Left renal pelvis (tissue), 4 donors: ENCODE results near the gene IL17RB. TPM values are rescaled to one million over a fixed set of nuclear protein-coding genes. Genes with fewer than 3 reads are reported as not detected.

Experiments used
- DNase-seq, 4 donors: peaks; one replicate each; pipeline ENCODE4 v3.0.0-alpha.2; 2013; ENCODE audit warnings: low read depth in 4 of 4, low spot score in 3 of 4
- polyA plus RNA-seq, 4 donors: library from polyadenylated mRNA; unstranded; fragments of 120-200 nt; gene quantifications; one replicate each; pipeline ENCODE4 v1.2.1, GENCODE V29; 2013; ENCODE audit not compliant: insufficient read length in 4 of 4

The IL17RB gene
- polyA plus RNA-seq, 4 donors = 8.4 to 18.8 (median 14.2) TPM

DNA sequence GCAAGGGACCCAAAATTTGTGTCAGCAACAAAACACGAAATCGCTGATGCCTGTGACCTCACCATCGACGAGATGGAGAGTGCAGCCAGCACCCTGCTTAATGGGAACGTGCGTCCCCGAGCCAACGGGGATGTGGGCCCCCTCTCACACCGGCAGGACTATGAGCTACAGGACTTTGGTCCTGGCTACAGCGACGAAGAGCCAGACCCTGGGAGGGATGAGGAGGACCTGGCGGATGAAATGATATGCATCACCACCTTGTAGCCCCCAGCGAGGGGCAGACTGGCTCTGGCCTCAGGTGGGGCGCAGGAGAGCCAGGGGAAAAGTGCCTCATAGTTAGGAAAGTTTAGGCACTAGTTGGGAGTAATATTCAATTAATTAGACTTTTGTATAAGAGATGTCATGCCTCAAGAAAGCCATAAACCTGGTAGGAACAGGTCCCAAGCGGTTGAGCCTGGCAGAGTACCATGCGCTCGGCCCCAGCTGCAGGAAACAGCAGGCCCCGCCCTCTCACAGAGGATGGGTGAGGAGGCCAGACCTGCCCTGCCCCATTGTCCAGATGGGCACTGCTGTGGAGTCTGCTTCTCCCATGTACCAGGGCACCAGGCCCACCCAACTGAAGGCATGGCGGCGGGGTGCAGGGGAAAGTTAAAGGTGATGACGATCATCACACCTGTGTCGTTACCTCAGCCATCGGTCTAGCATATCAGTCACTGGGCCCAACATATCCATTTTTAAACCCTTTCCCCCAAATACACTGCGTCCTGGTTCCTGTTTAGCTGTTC lies 35.0 kb upstream of the IL17RB start:
- DNase-seq = no peak

DNA sequence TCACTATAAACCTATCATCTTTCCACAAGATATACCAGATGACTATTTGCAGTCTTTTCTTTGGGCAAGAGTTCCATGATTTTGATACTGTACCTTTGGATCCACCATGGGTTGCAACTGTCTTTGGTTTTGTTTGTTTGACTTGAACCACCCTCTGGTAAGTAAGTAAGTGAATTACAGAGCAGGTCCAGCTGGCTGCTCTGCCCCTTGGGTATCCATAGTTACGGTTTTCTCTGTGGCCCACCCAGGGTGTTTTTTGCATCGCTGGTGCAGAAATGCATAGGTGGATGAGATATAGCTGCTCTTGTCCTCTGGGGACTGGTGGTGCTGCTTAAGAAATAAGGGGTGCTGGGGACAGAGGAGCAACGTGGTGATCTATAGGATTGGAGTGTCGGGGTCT lies 33.9 kb upstream of the IL17RB start:
- no peak for DNase-seq

DNA sequence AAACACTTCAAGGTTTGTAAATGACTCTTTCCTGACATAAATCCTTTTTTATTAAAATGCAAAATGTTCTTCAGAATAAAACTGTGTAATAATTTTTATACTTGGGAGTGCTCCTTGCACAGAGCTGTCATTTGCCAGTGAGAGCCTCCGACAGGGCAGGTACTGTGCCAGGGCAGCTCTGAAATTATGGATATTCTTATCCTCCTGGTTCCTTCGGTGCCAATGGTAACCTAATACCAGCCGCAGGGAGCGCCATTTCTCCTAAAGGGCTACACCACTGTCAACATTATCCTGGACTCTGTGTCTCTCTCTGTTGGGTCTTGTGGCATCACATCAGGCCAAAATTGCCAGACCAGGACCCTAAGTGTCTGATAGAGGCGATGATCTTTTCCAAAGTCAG lies 33.1 kb upstream of the IL17RB start:
- DNase-seq = no peak

- DNase-seq = no peak
Observed at GRCh38 chr3:53813876-53814275, 32.5 kb upstream of the IL17RB start.

GRCh38 chr3:53815067-53815466 lies 31.3 kb upstream of the IL17RB start:
- DNase-seq = no peak

DNA sequence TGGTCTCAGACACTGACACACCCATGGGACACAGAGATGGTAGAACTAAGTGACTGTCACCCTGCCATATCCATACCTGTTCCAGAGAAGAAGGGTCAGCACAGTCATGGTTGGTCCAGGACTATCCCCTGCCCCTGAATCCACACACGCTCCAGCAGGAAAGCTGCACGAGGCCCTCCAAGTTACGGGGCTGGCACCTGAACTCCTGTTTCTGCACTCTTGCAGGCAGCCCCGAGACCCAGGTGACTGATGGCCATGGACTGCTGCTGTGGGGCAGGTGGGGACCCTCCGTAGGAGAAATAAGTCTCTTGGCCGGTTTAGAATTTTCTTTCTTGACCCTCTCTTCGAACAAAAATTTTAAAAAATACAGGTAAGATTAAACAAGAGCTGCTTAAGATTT lies 30.7 kb upstream of the IL17RB start:
- no peak for DNase-seq

DNA sequence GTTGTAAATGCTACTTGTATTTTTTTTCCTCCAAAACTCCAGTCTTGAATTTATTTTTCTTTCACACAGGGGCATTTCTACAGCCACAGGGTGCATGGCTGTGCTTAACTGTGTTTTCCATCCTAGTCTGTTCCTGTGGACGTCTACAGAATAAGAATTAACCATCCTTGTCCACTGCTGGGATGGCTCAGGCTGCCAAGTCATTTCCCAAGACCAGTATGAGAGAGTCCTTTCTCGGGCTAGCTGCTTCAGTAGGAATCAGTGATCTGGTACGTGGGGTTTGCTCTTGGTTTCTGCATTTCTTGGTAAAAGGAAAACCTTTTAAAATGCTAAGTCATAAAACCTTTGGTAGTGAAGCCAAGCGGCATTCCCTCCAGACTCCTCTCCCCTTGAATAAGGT lies 29.9 kb upstream of the IL17RB start:
- DNase-seq = no peak

- no peak for DNase-seq
Observed at GRCh38 chr3:53817211-53817610, 29.2 kb upstream of the IL17RB start.

DNA sequence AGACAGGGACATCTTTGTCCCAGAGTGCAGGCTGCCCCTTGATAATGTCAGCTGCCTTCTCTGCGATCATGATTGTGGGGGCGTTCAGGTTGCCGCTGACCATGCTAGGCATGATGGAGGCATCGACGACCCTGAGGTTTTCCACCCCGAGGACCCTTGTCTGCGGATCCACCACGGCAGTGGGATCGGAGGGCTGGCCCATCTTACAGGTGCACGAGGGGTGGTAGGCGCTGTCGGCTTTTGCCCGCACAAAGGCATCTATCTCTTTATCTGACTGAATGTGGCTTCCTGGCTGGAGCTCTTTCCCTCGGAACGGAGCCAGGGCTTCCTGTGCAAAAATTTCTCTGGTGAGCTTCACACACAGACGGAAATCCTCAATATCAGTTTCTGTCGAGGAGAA lies 28.6 kb upstream of the IL17RB start:
- no peak for DNase-seq

- no peak for DNase-seq
Observed at GRCh38 chr3:53818221-53819162, 27.9 kb upstream of the IL17RB start.

DNA sequence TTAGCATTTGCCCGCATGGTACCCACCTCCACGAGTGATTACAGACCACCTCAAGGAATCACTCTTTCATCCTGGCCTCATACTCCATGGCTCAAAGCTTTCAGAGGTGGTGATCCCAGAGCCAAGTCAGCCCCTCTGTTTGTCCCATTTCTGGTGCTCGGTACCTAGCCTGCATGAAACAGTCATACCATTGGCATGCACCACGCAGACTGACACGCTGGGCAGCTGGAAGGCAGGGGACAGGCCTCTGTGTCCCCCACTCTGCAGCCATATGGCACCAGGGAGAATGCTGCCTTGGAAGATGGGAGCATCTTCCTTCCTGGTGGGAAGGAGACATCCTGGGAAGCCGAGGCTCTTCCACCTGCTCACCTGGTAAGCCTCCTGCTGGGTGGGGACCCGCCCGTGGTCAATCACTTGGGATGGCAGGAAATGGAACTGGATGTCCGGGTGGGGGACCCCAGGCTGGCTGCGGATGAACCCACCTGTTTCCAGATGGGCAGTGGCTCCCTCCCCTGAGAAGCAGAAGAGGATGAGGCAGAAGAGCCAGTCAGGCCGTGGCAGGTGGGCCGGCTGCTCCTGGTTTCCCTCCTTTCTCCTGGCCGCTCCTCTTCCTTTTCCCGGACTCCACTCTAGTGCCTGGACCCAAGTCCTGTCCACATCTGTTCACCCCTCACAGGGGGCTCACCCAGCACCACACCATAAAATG lies 27.1 kb upstream of the IL17RB start:
- DNase-seq = no peak

GRCh38 chr3:53820084-53820483 lies 26.3 kb upstream of the IL17RB start:
- DNase-seq = no peak

GRCh38 chr3:53820756-53821580 lies 25.4 kb upstream of the IL17RB start:
- no peak for DNase-seq

- no peak for DNase-seq
Observed at GRCh38 chr3:53821631-53822121, 24.7 kb upstream of the IL17RB start.

GRCh38 chr3:53822331-53822741 lies 24.0 kb upstream of the IL17RB start:
- no peak for DNase-seq

DNA sequence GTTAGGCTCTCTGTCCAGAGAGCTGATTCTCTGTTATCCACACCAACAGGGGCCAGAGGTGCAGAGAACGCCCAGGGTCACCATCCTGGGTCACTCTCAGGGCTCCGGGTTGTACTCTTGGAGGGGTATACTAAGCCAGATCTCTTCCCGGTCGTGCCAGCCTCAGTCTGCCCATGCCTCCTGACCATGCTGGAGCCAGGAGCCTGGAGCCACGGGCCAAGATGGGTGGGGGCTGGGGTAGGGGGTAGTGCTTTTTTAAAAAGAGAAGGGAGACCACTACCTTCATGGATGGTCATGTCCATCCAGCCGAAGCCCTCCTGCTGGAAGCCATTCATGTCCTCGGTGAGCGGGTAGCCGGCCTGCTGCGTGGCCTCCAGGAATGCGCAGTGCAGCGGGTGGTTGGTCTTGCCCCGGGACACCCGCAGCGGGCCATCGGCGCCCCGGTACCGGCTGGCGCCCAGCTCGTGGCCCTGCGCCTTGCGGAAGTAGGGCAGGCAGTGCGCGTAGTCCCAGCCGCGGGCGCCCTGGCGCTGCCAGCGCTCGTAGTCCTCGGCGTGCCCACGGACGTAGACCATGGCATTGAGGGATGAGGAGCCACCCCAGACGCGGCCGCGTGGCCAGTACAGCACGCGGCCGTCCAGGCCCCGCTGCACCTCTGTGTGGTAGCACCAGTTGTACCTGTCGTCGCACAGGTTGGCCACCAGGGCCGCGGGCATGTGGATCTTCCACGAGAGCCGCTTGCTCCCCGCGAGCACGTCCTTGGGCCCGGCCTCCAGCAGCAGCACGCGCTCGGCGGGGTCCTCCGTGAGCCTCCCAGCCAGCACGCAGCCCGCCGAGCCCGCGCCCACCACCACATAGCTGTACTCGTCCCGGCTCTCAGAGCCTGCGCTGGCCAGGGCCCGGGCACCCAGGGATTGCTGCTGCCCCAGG lies 23.1 kb upstream of the IL17RB start:
- DNase-seq = no peak

DNA sequence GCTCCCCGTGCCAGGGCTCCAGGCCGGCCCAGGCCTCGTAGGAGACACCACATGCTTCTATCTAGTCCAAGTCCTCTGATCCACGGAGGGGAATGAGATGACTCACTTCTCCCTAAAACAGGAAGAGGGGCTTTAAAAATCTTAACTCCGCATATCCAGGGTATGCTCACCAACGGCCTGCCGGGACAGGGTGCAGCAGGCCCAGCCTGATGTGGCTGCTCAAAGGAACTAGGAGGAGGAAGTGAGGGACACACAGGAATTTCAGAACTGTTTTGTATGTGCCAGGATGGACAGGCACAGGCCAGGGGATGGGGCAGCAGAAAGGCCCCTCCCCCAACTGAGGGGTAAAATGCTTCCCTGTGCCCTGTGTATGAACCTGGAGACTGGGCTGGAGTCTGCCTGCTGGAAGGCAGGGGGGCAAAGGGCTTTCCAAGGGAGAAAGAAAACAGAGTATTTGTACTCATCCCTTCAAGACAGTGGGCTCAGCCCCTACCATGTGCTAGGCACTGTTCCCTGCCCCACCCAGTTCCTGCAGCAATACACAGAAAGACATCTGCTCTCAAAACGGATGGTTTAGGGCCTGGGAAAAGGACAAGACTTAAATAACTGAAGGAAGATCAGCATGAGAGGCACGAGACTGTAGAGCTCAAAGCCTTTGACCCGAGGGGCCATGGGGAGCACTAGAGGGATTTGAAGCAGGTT lies 22.3 kb upstream of the IL17RB start:
- no peak for DNase-seq

GRCh38 chr3:53824795-53825194 lies 21.6 kb upstream of the IL17RB start:
- DNase-seq = no peak
